Ishikawa (cell line): Measurements from ENCODE around the gene RBM10.

ENCODE experiments used
- CREB1 ChIP-seq: IDR thresholded peaks from 2 replicates; pipeline ENCODE4 v1.6.1; 2012; ENCODE audit warnings: low read depth
- EP300 ChIP-seq: IDR thresholded peaks from 2 replicates; pipeline ENCODE4 v1.6.1; 2012; ENCODE audit warnings: borderline replicate concordance
- REST ChIP-seq: IDR thresholded peaks from 2 replicates; pipeline ENCODE4 v1.6.1; 2012; ENCODE audit warnings: low read depth, mild to moderate bottlenecking

- peak; percentile 81 for TF ChIP-seq REST
- TF ChIP-seq CREB1 = no peak
- no peak for TF ChIP-seq EP300
Measured at GRCh38 chrX:47098338-47099094, 46.5 kb upstream of the RBM10 start.
